ENCODE measurements around the gene NPAS2. TPM values are rescaled to one million over a fixed set of nuclear protein-coding genes. Genes with fewer than 3 reads are reported as not detected.

NPAS2 gene
- polyA plus RNA-seq, 1 experiment, result 13.5 TPM

DNA sequence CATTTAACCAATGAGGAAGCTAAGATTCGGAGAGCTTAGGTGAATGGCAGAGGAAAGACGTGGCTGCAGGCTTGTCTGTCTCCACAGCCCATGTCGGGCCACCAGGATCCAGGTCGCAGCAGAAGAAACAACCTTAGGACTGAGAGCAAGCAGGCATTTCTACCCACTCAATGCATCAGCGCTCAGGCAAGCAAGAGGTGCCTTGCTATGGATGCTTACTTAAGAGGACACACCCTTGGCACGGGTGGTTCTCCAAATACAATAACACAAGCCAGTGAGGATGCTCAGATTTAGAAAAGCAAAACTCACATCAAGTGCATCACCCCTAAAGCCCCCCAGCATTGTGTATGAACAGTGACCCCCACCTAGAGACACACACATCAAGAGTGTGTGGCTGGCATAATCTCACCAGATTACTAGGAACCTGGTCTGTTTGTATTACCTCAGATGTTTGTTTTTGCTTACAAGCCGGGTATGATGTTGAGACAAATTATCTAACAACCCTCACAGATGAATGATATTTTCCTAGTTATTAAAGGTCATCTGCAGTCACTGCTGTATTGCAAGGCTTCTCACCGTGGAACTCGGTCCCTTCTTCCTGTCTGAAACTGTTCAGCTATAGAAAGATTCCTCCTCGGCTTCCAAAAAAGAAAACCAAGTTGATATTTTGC lies 34.2 kb upstream of the NPAS2 start:
- Histone ChIP-seq H3K27ac (ENCODE audit: low read depth, low read length) (no peak overlapping the region), H3K9me3 (ENCODE audit: control insufficient read depth, insufficient read depth, low read length) (no peaks in the 10 kb centered on the region; the same call in 1 of the 2 replicates), H3K4me3 (ENCODE audit: low read depth, low read length) (no peak overlapping the region), H3K27me3 (ENCODE audit: control insufficient read depth, insufficient read depth, low read length) (no peaks in the 10 kb centered on the region)
- DNase-seq (ENCODE audit: low read depth, low spot score), result no peak
- ChIA-PET CTCF (interaction anchor here (1.0 kb wide), 1 partner anchor 419 kb away, joined by 3 read pairs; no protein-coding TSS in a partner anchor), POLR2A (no interaction called here)
- TF ChIP-seq, protein P1, sequence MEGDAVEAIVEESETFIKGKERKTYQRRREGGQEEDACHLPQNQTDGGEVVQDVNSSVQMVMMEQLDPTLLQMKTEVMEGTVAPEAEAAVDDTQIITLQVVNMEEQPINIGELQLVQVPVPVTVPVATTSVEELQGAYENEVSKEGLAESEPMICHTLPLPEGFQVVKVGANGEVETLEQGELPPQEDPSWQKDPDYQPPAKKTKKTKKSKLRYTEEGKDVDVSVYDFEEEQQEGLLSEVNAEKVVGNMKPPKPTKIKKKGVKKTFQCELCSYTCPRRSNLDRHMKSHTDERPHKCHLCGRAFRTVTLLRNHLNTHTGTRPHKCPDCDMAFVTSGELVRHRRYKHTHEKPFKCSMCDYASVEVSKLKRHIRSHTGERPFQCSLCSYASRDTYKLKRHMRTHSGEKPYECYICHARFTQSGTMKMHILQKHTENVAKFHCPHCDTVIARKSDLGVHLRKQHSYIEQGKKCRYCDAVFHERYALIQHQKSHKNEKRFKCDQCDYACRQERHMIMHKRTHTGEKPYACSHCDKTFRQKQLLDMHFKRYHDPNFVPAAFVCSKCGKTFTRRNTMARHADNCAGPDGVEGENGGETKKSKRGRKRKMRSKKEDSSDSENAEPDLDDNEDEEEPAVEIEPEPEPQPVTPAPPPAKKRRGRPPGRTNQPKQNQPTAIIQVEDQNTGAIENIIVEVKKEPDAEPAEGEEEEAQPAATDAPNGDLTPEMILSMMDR (IDR thresholded peaks at IDR 0.05; ENCODE audit: low read depth, low read length), result no peak

DNA sequence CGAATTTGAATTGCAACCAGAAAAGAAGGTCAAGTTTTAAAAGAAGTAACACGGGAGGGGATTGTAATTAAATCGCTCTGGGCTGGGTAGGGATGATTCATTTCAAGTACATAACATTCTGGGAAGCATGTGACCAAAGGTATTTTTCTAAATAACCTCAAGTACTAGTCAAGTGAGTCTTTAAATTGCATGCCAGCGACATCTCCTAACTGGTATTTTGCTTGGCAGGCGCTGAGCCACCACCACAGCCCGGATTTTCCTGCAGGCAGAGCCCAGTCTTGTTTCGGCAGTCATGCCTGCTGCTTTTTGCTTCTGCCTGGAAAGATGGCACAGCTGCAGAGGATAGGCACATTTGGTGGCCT lies 33.7 kb upstream of the NPAS2 start:
- Histone ChIP-seq H3K9me3 (ENCODE audit: control insufficient read depth, insufficient read depth, low read length) (no peaks in the 10 kb centered on the region; the same call in 1 of the 2 replicates), H3K27ac (ENCODE audit: low read depth, low read length) (peak overlapping the region; percentile 48), H3K27me3 (ENCODE audit: control insufficient read depth, insufficient read depth, low read length) (no peaks in the 10 kb centered on the region), H3K4me3 (ENCODE audit: low read depth, low read length) (no peak overlapping the region)
- TF ChIP-seq, protein P1 (IDR thresholded peaks at IDR 0.05; ENCODE audit: low read depth, low read length), result no peak
- peak; percentile 49 for DNase-seq (ENCODE audit: low read depth, low spot score)
- POLR2A ChIA-PET, result no interaction called here
- CTCF ChIA-PET, result no interaction called here

DNA sequence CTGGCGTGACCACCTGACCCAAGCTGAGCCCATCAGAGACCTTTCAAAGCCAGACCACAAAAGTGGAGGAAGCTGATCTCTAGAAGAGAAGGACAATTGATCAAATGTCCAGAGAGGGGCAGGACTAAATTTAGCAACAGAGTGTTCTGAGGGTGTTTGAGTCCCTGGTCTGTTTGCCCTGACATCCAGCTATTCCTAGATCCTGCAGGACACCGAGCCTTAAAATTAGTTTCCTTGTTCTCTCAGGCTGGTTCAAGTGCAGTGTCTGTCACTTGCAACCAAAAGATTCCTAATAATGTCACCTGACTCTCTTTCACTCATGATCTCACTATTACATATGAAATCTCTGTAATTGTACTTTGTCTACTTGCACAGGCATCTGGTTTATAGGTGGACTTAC lies 33.0 kb upstream of the NPAS2 start:
- TF ChIP-seq, protein P1 (IDR thresholded peaks at IDR 0.05; ENCODE audit: low read depth, low read length), result no peak
- ChIA-PET POLR2A (no interaction called here), CTCF (interaction anchor here (0.6 kb wide), 1 partner anchor 115 kb away, joined by 3 read pairs; no protein-coding TSS in a partner anchor)
- H3K27ac ChIP-seq (ENCODE audit: low read depth, low read length), result no peak overlapping the region
- no peaks in the 10 kb centered on the region for H3K27me3 ChIP-seq (ENCODE audit: control insufficient read depth, insufficient read depth, low read length)
- no peaks in the 10 kb centered on the region for H3K9me3 ChIP-seq (ENCODE audit: control insufficient read depth, insufficient read depth, low read length)
- H3K4me3 ChIP-seq (ENCODE audit: low read depth, low read length), result no peak overlapping the region
- DNase-seq (ENCODE audit: low read depth, low spot score), result no peak

DNA sequence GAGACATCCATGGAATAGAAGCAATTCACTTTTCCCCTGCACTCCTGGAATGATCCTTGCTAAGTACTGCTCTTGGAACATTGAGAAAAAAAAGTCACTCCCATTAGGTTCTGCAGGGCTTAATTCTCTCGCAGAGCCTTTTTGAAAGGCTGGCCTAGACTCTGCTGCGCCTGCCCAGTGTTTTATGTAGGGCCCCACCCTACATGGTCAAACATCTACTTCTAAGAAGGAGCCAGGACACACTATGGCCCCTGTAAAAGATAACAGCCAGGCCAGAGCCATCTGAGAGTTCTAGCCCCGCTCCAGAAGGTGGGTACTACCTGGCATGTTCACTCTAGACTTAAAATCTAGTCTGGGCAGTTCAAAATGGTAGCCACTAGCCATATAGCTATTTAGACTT lies 30.6 kb upstream of the NPAS2 start:
- ChIA-PET POLR2A (no interaction called here), CTCF (no interaction called here)
- no peak for DNase-seq (ENCODE audit: low read depth, low spot score)
- Histone ChIP-seq H3K27ac (ENCODE audit: low read depth, low read length) (no peak overlapping the region), H3K9me3 (ENCODE audit: control insufficient read depth, insufficient read depth, low read length) (no peaks in the 10 kb centered on the region), H3K4me3 (ENCODE audit: low read depth, low read length) (no peak overlapping the region), H3K27me3 (ENCODE audit: control insufficient read depth, insufficient read depth, low read length) (no peaks in the 10 kb centered on the region)
- TF ChIP-seq, protein P1 (IDR thresholded peaks at IDR 0.05; ENCODE audit: low read depth, low read length), result no peak

GRCh38 chr2:100791294-100791935 lies 28.5 kb upstream of the NPAS2 start:
- Histone ChIP-seq H3K27me3 (ENCODE audit: control insufficient read depth, insufficient read depth, low read length) (no peaks in the 10 kb centered on the region), H3K4me3 (ENCODE audit: low read depth, low read length) (no peak overlapping the region), H3K27ac (ENCODE audit: low read depth, low read length) (no peak overlapping the region), H3K9me3 (ENCODE audit: control insufficient read depth, insufficient read depth, low read length) (no peaks in the 10 kb centered on the region)
- DNase-seq (ENCODE audit: low read depth, low spot score), result no peak
- CTCF ChIA-PET, result no interaction called here
- POLR2A ChIA-PET, result no interaction called here
- TF ChIP-seq, protein P1 (IDR thresholded peaks at IDR 0.05; ENCODE audit: low read depth, low read length), result no peak

Data from AG04450 (cell line).